ENCODE measurements around the gene LMO4.

- TF ChIP-seq POLR2AphosphoS5 (IDR thresholded peaks at IDR 0.05) (no peak), POLR2A (IDR thresholded peaks at IDR 0.05) (no peak), CTCF (IDR thresholded peaks at IDR 0.05) (no peak)
These were observed 64.9 kb downstream of the LMO4 start for GRCh38 chr1:87393445-87394085.
